Endometrium (tissue), 2 donors: ENCODE data around the gene PRIM2.
"Not testable (repeated sequence)": the region's sequence is repeated elsewhere in the genome, so short reads cannot be mapped to it uniquely, and the experiment has no call there.

Experiments used
- FAIRE-seq: peaks from 2 replicates; lab custom pipeline; 2012; peaks lifted over from hg19 to GRCh38; lab: Jason Lieb, UNC
- donor health status: control.
- donor health status: control.

Gene PRIM2

GRCh38 chr6:57365076-57365583 lies 47.7 kb downstream of the PRIM2 start:
- FAIRE-seq: not testable (repeated sequence)

- FAIRE-seq: not testable (repeated sequence)
Measured at GRCh38 chr6:57368965-57369731, 51.7 kb downstream of the PRIM2 start.

- FAIRE-seq: not testable (repeated sequence)
Measured at GRCh38 chr6:57371779-57372178, 54.3 kb downstream of the PRIM2 start.

- FAIRE-seq: not testable (repeated sequence)
Measured at GRCh38 chr6:57374764-57375163, 57.3 kb downstream of the PRIM2 start.

GRCh38 chr6:57376083-57376482 lies 58.7 kb downstream of the PRIM2 start:
- not testable (repeated sequence) for FAIRE-seq

- FAIRE-seq: not testable (repeated sequence)
Measured at GRCh38 chr6:57389038-57389592, 71.7 kb downstream of the PRIM2 start.

- not testable (repeated sequence) for FAIRE-seq
Measured at GRCh38 chr6:57390818-57391217, 73.4 kb downstream of the PRIM2 start.

GRCh38 chr6:57392047-57392446 lies 74.6 kb downstream of the PRIM2 start:
- FAIRE-seq: not testable (repeated sequence)

- not testable (repeated sequence) for FAIRE-seq
Measured at GRCh38 chr6:57419341-57419740, 101.9 kb downstream of the PRIM2 start.

GRCh38 chr6:57421503-57421902 lies 104.1 kb downstream of the PRIM2 start:
- no peak for FAIRE-seq

- FAIRE-seq: no peak
Measured at GRCh38 chr6:57423468-57423867, 106.0 kb downstream of the PRIM2 start.

- not testable (repeated sequence) for FAIRE-seq
Measured at GRCh38 chr6:57431742-57432141, 114.3 kb downstream of the PRIM2 start.

GRCh38 chr6:57432157-57432556 lies 114.7 kb downstream of the PRIM2 start:
- FAIRE-seq: no peak

GRCh38 chr6:57432919-57433684 lies 115.7 kb downstream of the PRIM2 start:
- FAIRE-seq: no peak

- FAIRE-seq: not testable (repeated sequence)
Measured at GRCh38 chr6:57433790-57434189, 116.4 kb downstream of the PRIM2 start.

GRCh38 chr6:57434944-57435343 lies 117.5 kb downstream of the PRIM2 start:
- no peak for FAIRE-seq

- FAIRE-seq: no peak
Measured at GRCh38 chr6:57435475-57436160, 118.2 kb downstream of the PRIM2 start.

- FAIRE-seq: not testable (repeated sequence)
Measured at GRCh38 chr6:57440735-57441134, 123.3 kb downstream of the PRIM2 start.

GRCh38 chr6:57442133-57442532 lies 124.7 kb downstream of the PRIM2 start:
- FAIRE-seq: not testable (repeated sequence)

GRCh38 chr6:57443181-57443580 lies 125.8 kb downstream of the PRIM2 start:
- not testable (repeated sequence) for FAIRE-seq

GRCh38 chr6:57444787-57445186 lies 127.4 kb downstream of the PRIM2 start:
- FAIRE-seq: not testable (repeated sequence)

GRCh38 chr6:57445379-57445778 lies 127.9 kb downstream of the PRIM2 start:
- FAIRE-seq: not testable (repeated sequence)
